GM04504 (cell line): ENCODE results near the gene ITCH.
"Not testable (repeated sequence)": the region's sequence is repeated elsewhere in the genome, so short reads cannot be mapped to it uniquely, and the experiment has no call there.

Source experiments
- DNase-seq: peaks from one replicate; pipeline ENCODE4 v3.0.0-alpha.2; 2012; ENCODE audit warnings: low read depth

Gene ITCH

DNA sequence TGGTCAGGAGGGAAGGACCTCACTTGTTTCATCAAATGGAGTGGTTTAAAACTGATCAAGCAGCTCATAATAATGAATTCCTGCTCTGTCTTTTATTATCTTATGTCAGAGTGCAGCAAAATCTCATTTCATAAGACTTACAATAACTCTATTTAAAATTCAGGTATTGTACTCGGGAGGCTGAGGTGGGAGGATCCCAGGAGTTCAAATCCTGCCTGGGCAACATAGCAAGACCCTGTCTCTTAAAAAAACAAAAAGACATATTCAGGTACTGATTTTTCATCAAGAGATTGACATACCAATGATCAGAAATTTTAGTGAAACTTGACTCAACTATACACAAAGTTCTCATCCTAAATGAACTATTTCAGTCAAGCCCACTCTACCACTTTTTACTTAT, 147.5 kb downstream of the ITCH start:
- no peak for DNase-seq

DNA sequence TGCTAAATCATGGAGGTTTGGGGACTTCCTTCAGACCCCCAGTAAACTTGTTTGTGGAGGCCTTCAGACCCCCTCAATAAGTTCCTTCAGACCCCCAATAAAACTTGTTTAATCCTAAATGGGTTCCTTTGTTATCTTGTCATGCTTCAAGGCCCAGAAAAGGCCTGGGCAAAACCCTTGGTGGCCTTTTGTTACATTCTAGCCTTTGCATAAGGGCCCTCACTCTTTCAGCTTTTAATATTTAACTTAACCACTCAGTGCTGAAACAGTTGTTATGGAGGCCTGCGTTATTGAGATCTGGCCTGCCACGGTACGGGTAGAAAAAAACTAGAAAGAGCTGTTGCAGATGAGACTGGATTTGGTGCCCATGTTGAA, 148.8 kb downstream of the ITCH start:
- DNase-seq = no peak

DNA sequence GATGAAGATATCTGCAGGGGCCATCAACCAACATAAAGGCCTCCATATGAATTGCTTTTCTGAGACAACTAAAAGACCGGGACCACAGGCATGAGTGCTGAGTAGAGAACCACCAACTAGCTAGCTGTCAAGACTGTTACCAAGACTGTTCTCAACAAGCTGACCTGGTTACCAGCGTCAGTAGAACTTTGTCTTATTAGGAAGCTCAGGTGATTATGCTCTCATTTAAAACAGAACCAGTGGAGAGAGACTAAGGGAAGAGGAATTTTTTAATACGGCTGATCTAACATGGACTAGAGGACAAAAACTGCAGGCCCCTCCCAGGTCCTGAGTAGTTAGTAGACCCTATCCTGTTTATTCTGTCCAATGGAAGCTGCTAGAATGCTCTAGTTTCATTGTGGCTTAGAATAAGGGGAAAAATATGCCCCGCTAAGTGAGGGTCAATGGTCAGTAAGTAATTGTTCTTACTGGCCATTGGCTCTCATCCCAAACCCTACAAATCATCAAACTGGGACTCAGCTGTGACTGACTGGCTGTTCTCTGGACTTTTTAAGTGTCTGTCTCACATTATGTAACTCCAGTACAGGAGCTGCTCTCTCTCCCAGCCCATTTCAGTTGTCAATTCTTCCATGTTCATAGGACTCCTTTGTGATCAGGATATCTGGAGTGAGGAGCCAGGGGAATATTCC, 149.3 kb downstream of the ITCH start:
- no peak for DNase-seq

DNA sequence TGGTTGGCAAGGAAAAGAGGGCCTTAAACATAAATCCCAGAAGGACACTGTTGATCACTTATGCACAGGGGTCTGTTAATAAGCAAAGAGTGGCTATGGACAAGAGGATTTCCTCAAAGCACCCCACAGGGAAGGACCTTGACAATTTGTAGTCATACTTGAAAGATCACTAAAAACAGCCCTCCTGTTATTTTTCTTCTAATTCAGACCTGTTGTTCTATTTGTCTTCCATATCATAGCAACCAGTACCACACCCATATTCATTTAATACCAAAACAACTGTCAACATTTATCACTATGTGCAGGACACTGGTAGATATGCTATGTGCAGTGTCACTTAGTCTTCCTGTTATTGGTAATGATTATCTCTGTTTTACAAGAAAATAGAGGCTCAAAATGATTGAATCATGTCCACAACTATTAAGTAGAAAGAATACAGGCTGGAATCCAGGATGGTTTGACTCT, 149.9 kb downstream of the ITCH start:
- no peak for DNase-seq

DNA sequence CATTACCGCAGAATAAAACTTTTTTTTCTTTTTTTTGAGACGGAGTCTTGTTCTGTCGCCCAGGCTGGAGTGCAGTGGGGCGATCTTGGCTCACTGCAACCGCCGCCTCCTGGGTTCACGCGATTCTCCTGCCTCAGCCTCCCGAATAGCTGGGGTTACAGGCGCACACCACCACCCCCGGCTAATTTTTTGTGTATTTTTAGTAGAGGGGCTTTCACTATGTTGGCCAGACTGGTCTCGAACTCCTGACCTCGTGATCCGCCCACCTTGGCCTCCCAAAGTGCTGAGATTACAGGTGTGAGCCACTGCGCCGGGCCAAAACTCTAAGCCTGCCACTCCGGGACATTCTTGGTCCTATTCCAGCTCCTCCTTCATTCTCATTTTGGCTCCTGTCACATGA, 151.0 kb downstream of the ITCH start:
- DNase-seq = not testable (repeated sequence)

DNA sequence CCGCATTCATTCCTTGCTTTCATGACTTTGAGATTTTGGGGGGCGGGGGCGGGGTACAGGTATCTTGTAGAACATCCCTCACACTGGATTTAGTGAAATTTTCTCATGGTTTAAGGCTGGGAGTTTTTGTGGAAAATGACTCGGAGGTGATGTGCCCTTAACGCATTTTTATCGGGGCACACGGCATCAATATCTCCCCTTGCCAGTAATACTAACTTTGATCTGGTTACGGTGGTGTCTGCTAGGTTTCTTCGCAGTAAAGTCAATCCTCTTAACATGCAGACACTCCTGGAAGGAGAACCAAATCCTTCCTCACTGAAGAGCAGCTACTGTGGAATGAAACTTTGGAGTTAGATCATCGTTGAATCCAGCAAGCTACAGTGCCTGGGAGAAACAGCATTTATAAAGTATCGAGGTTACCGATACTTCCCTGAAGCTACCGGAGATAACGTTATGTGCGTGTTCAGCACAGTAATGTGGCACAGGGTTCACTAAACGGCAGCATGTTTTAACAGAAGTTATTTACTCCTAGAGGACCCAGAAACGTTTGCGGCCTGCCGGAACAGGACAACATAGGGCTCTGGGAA, 151.9 kb downstream of the ITCH start:
- DNase-seq = no peak

DNA sequence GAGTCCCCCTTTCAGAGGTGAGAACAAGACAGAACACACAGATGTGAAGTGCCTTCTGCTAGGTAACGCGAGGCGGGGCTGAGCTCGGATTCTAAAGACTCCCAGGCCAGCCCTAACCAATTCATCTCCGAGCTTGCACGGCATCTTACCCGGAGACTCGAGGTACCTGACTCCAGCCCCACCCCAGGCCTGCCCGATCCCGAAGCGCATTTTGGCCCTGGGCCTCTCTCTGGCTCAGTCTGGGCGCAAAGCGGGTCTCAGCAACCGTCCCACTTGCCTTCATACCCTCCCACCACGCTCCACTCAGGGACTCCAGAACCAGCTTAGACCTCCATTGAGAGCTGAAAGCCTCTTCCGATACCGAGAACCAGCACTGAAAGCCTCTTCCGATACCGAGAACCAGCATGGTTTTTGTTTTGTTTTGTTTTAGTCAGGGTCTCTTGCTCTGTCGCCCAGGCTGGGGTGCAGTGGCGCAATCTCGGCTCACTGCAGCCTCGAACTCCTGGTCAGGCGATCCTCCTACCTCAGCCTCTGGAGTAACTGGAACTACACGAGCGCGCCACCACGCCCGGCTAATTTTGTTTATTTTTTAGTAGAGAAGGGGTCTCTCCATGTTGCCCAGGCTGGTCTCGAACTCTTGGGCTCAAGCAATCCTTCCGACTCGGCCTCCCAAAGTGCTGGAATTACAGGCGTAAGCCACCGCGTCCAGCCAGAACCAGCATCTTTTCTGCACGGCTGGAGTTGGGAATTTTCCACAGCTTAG, 152.6 kb downstream of the ITCH start:
- no peak for DNase-seq

DNA sequence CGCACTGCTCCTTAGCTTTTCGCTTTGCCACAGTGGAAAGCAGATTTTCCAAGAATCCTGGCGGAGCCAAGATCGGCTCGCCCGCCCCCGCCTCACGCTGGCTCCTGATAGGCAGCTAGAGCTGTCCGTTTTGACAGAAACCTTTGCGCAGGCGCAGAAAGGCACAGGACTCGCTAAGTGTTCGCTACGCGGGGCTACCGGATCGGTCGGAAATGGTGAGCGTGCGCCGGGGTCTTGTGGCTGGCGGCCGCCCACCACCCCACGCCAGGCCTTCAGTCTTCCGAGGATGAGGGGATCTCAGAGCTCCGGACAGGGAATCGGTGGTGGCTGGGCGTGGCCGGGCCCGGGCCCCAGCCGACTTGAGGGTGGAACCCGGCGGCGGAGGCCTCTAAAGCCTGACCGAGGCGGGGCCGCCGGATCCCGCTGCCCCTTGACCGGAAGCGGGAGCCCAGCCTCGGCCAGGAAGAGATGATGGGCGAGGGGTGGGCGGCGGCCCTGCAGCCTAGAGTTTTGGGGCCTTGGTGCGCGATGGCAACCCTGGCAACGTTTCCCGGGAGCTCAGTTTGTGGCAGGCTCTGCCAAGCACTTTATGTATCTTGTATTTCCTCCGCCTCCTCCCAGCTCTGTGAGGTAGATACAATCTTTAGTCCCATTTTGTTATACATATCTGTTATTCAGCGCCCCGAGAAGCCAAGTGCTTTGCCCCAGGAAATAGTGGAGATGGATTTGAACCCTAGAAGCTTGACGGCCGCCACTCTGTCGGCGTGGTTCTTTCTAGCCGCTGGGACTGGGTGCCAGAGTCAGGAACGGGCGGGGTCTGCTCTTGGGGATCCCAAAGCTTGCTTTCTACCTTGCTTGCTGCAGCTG, 153.4 kb downstream of the ITCH start, which contains the start of gene DYNLRB1:
DYNLRB1 (plus strand) TSS at position 176 of the 867 bp plus-strand sequence; CDS start at position 213, 37 bp downstream.
- DNase-seq = peak; percentile 94

DNA sequence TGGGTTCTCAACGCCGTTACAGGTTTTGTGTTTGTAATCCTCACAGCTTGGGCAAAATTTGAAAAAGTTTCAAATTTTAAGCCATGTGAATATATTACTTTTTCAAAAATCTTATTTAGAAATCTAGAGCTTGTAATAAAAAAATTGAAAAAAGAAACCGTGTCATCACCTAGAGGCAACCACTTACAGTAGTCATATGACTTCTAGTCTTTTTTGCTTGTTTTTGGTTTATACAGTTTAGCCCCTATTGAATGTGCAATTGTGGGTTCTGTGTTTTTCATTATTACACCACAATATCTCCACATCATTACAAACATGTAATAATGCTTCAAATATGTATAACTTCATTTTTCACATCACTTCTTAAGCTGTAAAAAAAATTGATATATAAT, 154.0 kb downstream of the ITCH start:
- no peak for DNase-seq

DNA sequence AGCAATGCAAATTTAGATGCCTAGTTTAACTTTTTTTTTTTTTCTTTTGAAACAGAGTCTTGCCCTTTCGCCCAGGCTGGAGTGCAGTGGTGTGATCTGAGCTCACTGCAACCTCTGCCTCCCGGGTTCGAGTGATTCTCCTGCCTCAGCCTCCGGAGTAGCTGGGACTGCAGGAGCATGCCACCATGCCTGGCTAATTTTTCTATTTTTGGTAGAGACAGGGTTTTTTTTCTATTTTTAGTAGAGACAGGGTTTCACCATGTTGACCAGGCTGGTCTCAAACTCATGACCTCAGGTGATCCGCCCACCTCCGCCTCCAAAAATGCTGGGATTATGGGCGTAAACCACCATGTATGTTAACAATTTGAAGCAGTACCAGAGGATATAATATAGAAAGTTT, 155.8 kb downstream of the ITCH start:
- not testable (repeated sequence) for DNase-seq

DNA sequence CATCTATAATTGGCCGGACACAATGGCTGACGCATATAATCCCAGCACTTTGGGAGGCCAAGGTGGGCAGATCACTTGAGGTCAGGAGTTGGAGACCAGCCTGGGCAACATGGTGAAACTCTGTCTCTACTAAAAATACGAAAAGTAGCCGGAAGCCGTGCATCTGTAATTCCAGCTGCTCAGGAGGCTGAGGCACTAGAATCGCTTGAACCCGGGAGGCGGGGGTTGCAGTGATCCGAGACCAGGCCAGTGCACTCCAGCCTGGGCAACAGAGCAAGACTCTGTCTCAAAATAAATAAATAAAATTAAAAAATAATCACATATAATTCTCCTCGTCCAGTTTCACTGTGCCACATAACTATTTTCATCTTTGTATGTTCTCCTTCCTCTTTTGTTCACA, 156.8 kb downstream of the ITCH start:
- DNase-seq = not testable (repeated sequence)

DNA sequence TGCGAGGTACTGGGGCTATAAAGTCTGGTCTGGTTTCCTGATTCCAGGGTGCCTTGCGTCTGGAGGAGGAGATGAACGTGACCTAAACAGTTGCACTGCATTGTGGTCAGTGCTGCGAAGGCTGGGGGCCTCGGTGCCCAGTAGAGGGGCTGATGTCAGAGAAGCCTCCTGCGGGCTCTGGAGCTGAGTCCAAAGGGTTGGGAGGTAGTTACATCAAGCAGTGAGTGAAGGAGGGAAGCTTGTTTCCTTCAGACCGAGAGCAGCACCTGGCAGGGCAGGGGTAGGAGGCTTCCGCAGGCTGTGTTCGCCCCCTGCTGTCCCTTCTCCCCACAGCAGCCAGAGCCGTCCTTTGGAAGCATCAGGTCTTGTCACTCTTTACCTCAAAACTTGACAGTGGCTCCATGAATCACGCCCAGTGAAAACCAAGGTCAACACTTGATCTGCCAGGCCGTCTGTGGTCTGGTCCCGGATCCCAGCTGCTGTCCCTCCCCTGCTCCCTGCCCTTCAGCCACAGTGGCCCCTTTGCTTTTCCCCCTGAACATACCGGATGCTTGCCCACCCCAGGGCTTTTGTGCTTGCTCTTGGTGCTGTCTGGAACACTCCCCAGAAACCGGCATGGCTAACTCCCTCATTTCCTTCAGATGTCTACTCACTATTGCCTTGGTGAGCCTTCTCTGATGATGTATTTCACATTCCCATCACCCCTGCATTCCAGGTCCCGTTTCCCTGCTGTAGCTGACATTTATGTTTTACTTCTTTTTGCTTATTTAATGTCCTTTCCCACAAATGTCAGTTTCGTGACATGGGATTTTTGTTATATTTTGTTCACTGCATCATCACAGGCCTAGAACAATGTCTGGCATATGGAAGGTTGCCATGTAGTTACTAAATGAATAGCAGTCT, 160.1 kb downstream of the ITCH start:
- DNase-seq = peak; percentile 69

DNA sequence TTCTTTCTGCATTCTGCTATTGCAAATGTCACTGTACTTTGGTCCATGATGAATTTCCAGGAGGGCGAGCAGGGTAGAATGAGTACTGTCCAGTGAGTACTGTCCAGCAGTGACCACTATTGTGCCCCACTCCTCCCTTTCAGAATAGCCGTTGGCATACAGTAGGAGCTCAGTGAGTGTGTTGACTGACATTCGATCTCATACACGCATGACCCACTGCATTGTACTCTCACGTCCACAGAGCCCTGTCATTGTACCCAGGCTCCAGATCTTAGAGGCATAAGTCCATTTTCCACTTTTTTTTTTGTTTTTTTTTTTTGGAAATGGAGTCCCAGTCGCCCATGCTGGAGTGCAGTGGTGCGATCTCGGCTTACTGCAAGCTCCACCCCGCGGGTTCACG, 161.4 kb downstream of the ITCH start:
- DNase-seq = no peak

DNA sequence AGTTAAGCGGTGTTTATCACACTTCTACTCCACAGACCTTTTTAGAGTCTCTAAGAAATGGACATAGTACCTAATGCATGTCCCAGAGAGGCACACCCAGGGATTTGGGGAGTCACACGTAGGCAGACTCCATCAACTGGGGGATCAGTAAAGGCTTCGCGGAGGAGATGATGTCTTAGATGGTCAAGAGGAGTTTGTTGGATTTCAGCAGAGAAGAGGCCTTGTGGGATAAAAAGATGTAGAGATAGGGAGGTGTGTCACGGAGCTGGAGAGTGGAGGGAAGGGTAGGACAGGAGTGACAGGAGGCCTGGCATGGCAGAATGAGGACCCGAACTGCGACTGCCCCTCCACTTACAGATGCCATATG, 162.3 kb downstream of the ITCH start:
- no peak for DNase-seq

DNA sequence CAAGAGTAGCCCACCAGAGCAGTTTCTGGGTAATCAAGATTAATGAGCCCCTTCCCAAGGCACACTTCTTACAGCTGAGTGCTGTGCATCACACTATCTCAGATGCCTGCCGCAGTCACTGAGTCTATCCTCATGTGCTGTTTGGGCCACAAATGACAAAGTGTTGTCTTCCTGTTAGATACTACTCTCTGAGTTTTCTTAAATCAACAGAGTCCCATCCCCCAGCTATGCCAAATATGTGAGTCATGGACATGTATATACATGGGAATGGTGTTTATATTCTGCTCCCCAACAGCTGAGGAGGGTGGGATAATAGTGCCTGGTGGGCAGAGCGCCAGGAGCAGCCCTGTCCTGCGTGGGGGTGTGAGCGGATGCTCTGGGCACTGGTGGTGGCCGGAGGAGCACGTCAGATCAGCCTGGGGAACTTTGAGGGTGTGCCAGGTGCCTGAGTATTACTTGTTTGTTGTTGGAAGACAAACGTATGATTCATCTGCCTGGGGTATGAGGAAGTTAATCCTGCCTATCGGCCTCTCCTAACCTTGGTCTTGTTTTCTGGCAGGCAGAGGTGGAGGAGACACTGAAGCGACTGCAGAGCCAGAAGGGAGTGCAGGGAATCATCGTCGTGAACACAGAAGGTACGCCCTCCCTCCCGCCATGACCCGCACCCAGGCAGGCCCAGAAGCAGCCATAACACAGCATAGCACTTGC, 162.8 kb downstream of the ITCH start:
- peak; percentile 98 for DNase-seq

DNA sequence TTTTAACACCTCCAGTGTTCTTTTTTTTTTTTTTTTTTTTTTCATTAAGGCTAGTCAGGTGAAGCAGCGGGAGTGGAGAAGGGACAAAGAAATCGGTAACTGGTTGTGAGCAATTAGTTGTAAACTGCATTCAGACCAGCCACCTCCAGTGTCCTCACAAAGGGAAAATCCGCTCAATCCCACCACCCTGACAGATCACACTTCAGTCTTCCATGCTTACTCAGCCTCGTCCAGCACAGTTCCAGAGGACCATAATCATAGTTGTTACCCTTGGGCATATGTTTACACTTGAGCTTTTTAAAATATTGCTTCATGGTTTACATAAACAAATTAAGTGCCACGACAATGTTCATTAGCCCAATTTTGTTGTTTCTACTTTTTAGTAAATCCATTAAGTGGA, 163.4 kb downstream of the ITCH start:
- no peak for DNase-seq

DNA sequence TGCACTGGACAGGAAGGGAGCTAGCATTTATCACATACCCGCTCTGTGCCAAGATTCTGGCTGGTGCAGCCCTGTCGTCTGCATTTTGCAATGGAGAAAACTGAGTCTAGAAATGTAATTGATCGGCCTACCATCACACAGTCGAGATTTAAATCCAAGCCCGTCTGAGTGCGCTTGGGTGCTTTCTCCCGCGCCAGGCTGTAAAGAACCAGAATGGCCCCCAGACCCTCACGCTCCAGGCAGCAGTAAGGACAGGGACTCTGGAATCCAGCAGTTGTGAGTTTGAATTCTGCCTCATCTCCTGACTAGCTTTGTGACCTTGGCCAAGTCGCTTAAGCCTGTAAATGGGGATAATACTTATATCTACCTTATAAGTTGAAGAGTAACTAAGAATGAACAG, 163.9 kb downstream of the ITCH start:
- DNase-seq = no peak

DNA sequence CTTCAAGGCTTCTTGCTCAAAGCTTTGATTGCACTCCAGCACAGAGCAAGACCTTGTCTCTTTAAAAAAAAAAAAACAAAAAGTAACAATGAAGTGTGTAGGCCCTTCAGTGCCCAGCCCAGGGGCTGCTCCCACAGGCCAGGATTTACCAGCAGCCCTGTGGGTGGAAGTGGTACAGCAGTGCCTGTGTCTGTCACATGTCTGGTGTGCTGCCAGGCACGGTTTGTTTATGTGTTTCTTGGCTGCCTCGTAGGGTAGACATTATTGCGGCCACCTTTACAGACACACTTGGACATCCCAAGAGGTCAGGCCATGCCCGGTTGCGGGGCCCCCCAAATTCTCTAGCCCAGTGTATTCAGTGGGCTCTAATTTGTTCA, 165.8 kb downstream of the ITCH start:
- no peak for DNase-seq

DNA sequence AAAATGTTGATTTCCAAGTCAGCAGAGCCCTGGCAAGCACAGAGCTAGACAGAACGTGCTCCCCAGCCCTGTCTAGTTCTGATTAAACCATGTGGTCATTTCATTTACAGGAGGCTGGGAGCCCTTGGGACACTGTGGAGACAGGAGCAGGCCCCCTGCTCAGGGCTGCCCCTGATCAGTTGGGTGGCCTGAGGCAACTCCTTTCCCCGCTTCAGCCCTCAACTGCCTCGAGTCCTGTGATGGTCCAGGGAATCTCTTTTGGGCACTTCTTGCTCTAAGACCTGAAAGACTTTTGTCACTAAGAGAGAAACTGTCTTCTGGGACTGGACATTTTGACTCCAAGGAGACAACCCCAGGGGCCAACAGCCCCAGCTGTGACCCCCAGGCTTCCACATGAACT, 166.7 kb downstream of the ITCH start:
- DNase-seq = no peak

DNA sequence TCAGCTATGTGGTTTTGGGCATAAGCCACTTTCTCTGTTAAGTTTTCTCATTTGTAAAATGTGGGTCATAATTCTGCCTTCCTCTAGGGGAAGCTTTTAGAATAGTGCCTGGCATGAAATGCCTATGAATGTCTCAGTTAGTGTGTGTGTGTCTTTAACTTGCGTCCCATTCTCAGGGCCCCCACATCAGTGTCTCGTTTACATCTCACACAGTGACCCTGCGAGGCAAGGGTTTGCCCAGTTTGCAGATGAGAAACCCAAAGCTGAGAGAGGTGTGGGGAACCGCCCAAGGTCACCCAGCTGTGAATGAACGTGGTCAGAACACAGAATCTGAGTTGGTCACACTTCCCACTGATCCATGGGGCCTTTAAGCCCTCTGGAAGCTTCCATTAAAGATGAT, 167.3 kb downstream of the ITCH start:
- no peak for DNase-seq
